Testis (tissue), 3 donors: ENCODE measurements around the gene ATP6V1G3. TPM values are rescaled to one million over a fixed set of nuclear protein-coding genes. Genes with fewer than 3 reads are reported as not detected.

Experiments
- DNase-seq: peaks from one replicate; pipeline ENCODE4 v3.0.0-alpha.2; 2019
- H3K27ac ChIP-seq, 2 donors: fragments of 200-600 bp; sonication (generic); one replicate each; pipeline ENCODE4 v1.5.1; 2019
- H3K27me3 ChIP-seq: fragments of 200-600 bp; sonication (generic); one replicate; pipeline ENCODE4 v1.5.1; 2019
- H3K36me3 ChIP-seq: fragments of 200-600 bp; sonication (generic); one replicate; pipeline ENCODE4 v1.5.1; 2017; ENCODE audit warnings: low read depth; ENCODE audit errors: missing control alignments
- H3K4me1 ChIP-seq: fragments of 200-600 bp; sonication (generic); one replicate; pipeline ENCODE4 v1.5.1; 2019
- H3K4me3 ChIP-seq, 2 donors: fragments of 200-600 bp; sonication (generic); one replicate each; pipeline ENCODE4 v1.5.1; 2017 to 2019
- H3K9me3 ChIP-seq: fragments of 200-600 bp; sonication (generic); one replicate; pipeline ENCODE4 v1.5.1; 2017
- POLR2A ChIP-seq: fragments of 450-650 bp; IDR thresholded peaks from one replicate; pipeline ENCODE4 v1.6.1; 2017; ENCODE audit warnings: antibody characterized with exemption, mild to moderate bottlenecking, moderate library complexity
- WGBS, 2 donors: methylation state at CpG; one replicate each; pipeline ENCODE4 v1.1.5; 2018; 5-methylcytosine and 5-hydroxymethylcytosine counted together
- intact Hi-C: fragments of 100-400 bp; cut with DNase I; formaldehyde crosslinking; loops from one replicate; pipeline ENCODE4 v1.15.1; 2023; ENCODE audit warnings: low total_unique reads
- polyA plus RNA-seq: library from polyadenylated mRNA; stranded (reverse); fragments of 350-450 nt; fragmentation: Illumina TruSeq; extraction: RNeasy Lipid Tissue Mini Kit (QIAGEN cat#74804); gene quantifications from one replicate; pipeline ENCODE4 v1.2.3, GENCODE V29; 2014; ENCODE audit warnings: low read depth, low replicate concordance; ENCODE audit not compliant: insufficient read depth
- total RNA-seq, 2 donors: library from RNA; depleted of rRNA; stranded (reverse); fragments of >200 nt; gene quantifications; one replicate each; pipeline ENCODE4 v1.2.3, GENCODE V29; 2016
- TF ChIP-seq, protein P1 (sequence below), 3 experiments: fragments of 450-650 bp in 2 of 3; fragments of 200-600 bp in 1 of 3; sonication (generic) in 1 of 3; IDR thresholded peaks; one replicate each; pipeline ENCODE4 v1.5.1; 2016 to 2019; ENCODE audit warnings: antibody characterized with exemption in 3 of 3, mild to moderate bottlenecking in 2 of 3, moderate library complexity in 1 of 3

The ATP6V1G3 gene
- total and polyA plus RNA-seq, 3 donors from 2014 or later = not detected

DNA sequence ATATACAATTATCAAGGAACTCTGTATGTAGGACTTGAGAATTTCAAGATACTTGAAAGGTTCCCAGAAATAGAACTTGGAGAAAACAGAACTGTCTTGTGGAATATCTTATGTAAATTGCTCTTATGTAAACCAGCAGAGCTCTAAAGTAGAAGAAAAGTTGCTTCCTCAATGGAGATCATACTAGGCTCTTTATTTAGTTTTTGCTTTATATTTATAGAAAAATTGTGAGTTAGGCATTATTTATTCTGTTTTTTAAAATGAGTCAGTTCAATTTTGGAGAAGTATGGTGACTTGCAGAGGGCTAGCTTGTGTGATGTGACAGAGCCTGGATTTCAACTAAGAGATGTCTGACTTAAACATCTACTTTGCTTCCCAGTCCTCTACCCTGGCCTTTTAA is 40.4 kb downstream of the ATP6V1G3 start:
- no peak overlapping the region for H3K4me3 ChIP-seq
- TF ChIP-seq, protein P1, sequence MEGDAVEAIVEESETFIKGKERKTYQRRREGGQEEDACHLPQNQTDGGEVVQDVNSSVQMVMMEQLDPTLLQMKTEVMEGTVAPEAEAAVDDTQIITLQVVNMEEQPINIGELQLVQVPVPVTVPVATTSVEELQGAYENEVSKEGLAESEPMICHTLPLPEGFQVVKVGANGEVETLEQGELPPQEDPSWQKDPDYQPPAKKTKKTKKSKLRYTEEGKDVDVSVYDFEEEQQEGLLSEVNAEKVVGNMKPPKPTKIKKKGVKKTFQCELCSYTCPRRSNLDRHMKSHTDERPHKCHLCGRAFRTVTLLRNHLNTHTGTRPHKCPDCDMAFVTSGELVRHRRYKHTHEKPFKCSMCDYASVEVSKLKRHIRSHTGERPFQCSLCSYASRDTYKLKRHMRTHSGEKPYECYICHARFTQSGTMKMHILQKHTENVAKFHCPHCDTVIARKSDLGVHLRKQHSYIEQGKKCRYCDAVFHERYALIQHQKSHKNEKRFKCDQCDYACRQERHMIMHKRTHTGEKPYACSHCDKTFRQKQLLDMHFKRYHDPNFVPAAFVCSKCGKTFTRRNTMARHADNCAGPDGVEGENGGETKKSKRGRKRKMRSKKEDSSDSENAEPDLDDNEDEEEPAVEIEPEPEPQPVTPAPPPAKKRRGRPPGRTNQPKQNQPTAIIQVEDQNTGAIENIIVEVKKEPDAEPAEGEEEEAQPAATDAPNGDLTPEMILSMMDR (IDR thresholded peaks at IDR 0.05) = no peak
- TF ChIP-seq POLR2A = no peak
- H3K27ac ChIP-seq = no peak overlapping the region
- no peaks in the 10 kb centered on the region for H3K9me3 ChIP-seq
- no peaks in the 10 kb centered on the region for H3K36me3 ChIP-seq
- no peaks in the 10 kb centered on the region for H3K27me3 ChIP-seq
- no peaks in the 10 kb centered on the region for H3K4me1 ChIP-seq
- DNase-seq = no peak
- intact Hi-C loops = no loop called here

GRCh38 chr1:198499588-198499987 is 40.9 kb downstream of the ATP6V1G3 start:
- Histone ChIP-seq H3K4me1 (no peaks in the 10 kb centered on the region), H3K9me3 (no peaks in the 10 kb centered on the region), H3K27me3 (no peaks in the 10 kb centered on the region), H3K4me3 (no peak overlapping the region), H3K36me3 (no peaks in the 10 kb centered on the region), H3K27ac (no peak overlapping the region)
- DNase-seq = no peak
- WGBS, 2 donors = 90 to 93% methylated on average over 1 of the region's 1 CpG
- intact Hi-C loops = no loop called here
- TF ChIP-seq POLR2A = no peak

DNA sequence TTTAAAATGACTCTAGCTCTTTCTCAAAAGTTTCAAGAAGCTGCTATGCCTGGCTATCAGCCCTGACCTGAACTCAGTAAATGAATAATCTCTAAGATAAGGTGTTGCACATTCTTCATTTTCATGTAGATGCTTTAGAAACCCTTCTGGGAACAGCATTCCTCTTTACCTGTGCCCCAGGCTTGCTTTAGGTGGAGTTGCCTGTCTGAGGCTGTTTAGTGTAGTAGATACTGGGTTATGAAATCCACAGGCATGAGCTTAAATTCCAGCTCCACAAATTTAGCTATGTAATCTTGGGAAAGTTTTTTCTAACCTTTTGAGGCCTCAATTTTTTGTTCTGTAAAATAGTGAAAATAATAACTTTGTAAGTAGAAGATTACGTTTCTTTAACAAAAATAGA is 41.6 kb downstream of the ATP6V1G3 start:
- no peaks in the 10 kb centered on the region for H3K27me3 ChIP-seq
- no peak overlapping the region for H3K4me3 ChIP-seq
- intact Hi-C loops = no loop called here
- H3K27ac ChIP-seq = no peak overlapping the region
- DNase-seq = no peak
- no peaks in the 10 kb centered on the region for H3K36me3 ChIP-seq
- TF ChIP-seq, protein P1 (IDR thresholded peaks at IDR 0.05) = no peak
- TF ChIP-seq POLR2A = no peak
- WGBS, 2 donors = 78 to 87% methylated on average over 1 of the region's 1 CpG
- no peaks in the 10 kb centered on the region for H3K9me3 ChIP-seq
- H3K4me1 ChIP-seq = no peaks in the 10 kb centered on the region

DNA sequence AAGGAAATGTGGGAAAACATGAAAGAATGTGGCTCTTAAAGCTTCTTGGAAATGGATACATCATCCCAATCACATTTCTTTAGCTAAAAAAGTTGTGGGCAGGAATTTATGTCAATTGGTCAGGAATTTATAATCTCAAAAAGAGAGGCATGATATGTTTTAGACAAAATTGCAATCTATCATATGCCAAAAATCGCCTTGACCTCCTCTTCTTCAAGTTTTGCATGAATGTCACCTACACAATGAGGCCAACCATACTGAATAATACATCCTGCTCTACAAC is 42.4 kb downstream of the ATP6V1G3 start:
- 97% methylated on average over 1 of the region's 1 CpG for WGBS, 2 donors
- Histone ChIP-seq H3K4me3 (no peak overlapping the region), H3K27me3 (no peaks in the 10 kb centered on the region), H3K27ac (no peak overlapping the region), H3K9me3 (no peaks in the 10 kb centered on the region), H3K4me1 (no peaks in the 10 kb centered on the region), H3K36me3 (no peaks in the 10 kb centered on the region)
- intact Hi-C loops = no loop called here
- no peak for DNase-seq
- TF ChIP-seq, protein P1 (IDR thresholded peaks at IDR 0.05) = no peak
- TF ChIP-seq POLR2A = no peak

- 87 to 90% methylated on average over 3 of the region's 3 CpGs for WGBS, 2 donors
- Histone ChIP-seq H3K27me3 (no peaks in the 10 kb centered on the region), H3K4me3 (no peak overlapping the region), H3K36me3 (no peaks in the 10 kb centered on the region), H3K4me1 (no peaks in the 10 kb centered on the region), H3K27ac (no peak overlapping the region), H3K9me3 (no peaks in the 10 kb centered on the region)
- TF ChIP-seq, protein P1 (IDR thresholded peaks at IDR 0.05) = no peak
- TF ChIP-seq POLR2A = no peak
- DNase-seq = no peak
- intact Hi-C loops = no loop called here
These were observed 43.0 kb downstream of the ATP6V1G3 start for GRCh38 chr1:198497326-198498102.
